HG03565 (cell line): ENCODE results near the gene CPLANE2.
"Not testable (repeated sequence)": the region's sequence is repeated elsewhere in the genome, so short reads cannot be mapped to it uniquely, and the experiment has no call there.

Source experiments
- ATAC-seq: cut with Tn5 transposase; IDR thresholded peaks from one replicate; pipeline ENCODE4 v1.9.1; 2021; ENCODE audit warnings: mild to moderate bottlenecking, moderate library complexity; ENCODE audit not compliant: unreplicated experiment

CPLANE2 gene

GRCh38 chr1:16249596-16250241, 12.7 kb upstream of the CPLANE2 start:
- no peak for ATAC-seq

DNA sequence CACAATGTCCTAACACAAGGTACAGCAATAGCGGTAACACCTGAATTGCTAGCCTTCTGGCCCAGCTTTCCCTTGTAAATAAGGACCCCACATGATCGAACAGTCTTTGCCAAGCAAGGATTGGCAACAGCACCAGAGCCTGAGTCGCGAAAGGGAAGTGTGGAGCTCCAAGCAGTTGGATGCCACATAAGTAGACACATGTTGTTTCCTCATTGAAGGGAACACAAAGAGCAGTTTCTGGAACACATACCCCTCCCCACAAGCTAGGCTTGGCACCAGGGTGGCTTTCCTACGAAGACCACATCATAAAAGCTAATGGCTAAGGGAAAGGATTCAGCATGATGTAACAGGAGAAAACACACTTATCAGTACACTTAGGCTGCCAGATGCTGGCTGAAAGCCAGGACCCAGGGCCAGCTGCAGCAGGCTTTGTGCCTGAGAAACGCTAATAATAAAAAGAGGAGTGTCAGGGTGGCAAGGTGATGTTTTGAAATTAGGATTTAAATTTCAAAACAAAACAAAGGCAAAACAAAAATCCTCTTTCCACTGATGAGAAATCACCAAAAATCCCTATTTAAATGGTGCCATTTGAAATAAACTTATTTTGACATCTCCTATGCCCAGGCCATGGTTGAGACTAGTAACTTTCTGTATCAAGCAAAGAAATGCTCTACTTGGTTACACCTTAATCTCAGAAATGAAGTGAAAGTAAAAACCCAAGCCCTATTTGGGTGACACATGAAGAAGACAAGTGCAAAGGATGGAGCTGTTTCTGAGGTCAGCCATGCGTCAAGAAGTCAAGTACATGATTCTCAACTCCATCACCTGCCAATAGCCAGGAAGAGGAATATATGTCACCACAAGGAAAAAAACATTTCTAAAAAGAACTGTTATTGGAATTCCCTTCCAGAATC, 11.9 kb upstream of the CPLANE2 start:
- no peak for ATAC-seq

DNA sequence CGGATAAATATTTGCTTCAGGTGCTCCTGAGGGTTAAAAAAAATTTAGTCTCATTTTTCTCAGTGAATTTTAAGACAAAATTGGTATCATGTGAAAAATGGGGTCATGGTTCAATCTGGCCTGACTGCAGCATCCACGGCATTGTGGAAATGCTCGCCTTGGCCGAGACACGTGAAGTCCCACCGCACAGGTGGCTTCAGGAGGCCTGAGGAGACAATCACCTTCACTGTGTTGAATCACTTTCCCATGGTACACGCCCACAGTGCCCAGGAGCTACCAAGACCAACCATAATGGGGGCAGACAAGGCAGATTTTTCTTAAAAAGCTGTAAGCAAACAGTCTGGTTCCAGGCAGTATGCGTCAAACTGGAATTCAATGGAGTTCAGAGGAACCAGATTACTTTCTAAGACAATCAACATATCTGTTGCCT, 11.0 kb upstream of the CPLANE2 start:
- ATAC-seq: no peak

- ATAC-seq: no peak
Observed at GRCh38 chr1:16247441-16247840, 10.5 kb upstream of the CPLANE2 start.

DNA sequence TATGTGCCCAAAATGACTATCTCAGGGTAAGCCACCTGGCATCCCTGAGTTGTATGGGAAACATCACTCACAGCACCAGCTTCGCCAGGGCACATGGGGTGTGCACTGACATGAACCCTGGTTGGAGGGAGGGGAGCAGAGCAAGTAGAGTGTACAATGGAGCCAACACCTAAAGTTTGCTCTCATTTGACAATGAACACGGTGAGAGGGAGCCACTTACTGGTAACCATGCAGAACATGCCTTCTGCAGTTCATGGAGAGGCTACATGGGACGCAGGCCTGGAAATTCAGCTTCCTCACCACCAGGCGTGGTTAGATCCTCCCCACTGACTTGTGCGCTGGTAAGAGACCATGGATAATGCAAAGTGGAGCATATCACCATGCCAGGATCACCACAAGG, 10.0 kb upstream of the CPLANE2 start:
- no peak for ATAC-seq

DNA sequence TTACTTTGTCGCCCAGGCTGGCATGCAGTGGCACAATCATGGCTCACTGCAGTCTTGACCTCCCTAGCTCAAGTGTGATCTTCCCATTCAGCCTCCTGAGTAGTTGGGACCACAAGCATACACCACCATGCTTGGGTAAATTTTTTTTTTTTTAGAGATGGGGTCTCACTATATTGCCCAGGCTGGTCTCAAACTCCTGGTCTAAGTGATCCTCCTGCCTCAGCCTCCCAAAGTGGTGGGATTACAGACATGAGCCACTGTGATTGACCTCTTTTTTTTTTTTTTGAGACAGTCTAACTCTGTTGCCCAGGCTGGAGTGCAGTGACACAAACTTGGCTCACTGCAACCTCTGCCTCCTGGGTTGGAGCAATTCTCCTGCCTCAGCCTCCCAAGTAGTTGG, 9.3 kb upstream of the CPLANE2 start:
- not testable (repeated sequence) for ATAC-seq

DNA sequence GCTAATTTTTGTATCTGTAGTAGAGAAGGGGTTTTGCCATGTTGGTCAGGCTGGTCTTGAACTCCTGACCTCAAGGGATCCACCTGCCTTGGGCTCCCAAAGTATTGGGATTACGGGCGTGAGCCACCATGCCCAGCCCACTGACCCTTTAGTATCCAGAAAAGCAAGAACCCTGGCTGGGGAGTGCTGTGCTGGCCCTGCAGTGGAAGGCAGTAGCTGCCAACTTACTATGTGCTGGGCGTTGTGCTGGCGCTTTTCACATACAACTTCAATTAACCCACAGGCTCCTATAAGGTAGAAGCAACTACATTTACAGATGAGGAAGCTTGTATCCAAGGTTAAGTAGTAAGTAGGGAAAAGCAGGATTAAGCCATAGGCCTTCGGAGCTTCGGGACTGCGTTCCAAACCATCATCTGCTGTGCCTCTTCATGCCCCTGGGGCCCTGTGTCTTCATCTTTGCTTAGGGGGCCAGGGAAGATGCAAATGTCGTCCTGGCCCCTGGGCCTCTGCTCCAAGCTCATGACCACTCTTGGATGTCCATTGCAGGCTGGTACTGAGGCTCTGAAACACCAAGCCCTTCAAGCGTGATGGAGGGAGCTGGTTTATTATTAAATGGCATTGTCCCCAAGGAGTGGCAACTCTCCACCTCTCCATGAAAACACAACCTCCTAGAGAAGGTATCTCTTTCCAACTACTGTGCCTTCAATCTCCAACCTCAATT, 8.7 kb upstream of the CPLANE2 start:
- no peak for ATAC-seq

DNA sequence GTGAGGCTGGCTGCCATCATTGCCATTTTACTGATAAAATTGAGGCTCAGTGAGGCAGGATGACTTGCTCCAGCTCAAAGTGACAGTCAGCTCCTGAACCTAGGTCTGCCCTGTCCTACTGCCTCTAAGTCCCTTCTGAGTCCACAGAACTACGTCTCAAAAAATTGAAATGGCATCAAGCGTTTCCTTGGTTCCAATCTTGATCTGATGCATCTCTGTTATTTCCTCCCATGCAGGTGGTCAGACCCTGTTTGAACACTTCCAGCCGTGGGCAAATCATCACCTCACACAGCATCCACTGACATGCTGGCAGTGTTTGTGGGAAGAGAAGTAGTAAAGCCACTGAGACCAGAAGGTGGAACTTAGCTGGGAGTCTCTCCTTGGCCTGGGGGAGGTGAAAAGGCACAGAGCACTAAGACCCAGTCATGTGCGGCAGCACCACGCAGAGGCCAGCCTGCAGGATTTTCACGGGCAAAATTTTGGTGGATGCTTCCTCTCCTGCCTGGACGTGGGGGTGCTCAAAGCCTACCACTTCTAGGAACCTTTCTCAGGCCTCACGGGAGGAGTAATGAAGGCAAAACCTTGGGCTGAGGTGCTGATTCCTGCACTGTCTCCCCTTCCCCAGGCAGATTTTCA, 7.8 kb upstream of the CPLANE2 start:
- ATAC-seq: no peak

- ATAC-seq: no peak
Observed at GRCh38 chr1:16243936-16244649, 7.1 kb upstream of the CPLANE2 start.

DNA sequence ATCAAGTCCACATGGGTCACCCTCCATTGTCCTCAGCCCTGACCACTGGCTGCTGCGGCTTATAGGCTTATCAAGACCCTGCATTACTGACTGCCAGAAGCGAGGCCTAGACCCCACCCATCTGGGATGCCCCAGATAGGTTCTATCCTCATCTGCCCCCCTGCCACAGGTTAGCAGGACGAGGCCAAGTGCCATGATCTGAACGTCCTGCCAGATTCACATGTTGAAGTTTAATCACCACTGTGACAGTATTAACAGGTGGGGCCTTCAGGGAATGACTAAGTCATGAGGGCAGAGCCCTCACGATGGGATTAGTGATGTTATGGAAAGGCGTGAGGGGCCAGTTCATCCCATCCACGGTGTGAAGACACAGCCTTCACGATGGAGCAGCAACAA, 6.2 kb upstream of the CPLANE2 start:
- no peak for ATAC-seq

GRCh38 chr1:16242556-16243214, 5.7 kb upstream of the CPLANE2 start:
- ATAC-seq: no peak

GRCh38 chr1:16241221-16241708, 4.3 kb upstream of the CPLANE2 start:
- ATAC-seq: no peak

GRCh38 chr1:16239972-16240491, 3.0 kb upstream of the CPLANE2 start:
- no peak for ATAC-seq

GRCh38 chr1:16237343-16237830, 404 bp upstream of the CPLANE2 start:
- ATAC-seq: no peak

DNA sequence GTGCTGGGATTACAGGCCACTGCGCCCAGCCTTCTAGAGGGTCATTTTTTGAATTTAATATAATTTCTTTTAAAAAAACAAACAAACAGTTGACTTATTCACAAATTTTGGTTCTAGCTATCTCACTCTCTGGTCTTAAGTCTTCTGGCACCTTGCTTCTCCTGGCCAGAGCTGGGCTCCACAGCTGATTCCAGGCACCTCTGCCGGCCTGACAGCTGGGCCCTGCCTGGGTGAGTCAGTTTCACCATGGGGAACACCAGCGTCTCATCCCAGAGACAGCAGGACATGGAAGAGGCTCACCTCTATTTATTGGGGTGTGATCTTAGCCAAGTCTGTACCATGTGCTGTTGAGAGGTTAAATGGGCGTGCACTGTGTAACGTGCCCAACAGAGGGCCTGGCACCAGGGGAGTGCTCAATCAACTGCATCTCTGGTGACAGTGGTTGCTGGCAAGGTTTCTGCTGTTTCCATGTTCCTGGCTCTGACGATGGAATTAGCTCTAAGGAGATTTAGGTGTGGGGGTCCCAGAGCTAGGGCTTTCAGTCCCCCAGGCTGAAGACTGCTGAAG, 956 bp downstream of the CPLANE2 start:
- ATAC-seq: no peak

DNA sequence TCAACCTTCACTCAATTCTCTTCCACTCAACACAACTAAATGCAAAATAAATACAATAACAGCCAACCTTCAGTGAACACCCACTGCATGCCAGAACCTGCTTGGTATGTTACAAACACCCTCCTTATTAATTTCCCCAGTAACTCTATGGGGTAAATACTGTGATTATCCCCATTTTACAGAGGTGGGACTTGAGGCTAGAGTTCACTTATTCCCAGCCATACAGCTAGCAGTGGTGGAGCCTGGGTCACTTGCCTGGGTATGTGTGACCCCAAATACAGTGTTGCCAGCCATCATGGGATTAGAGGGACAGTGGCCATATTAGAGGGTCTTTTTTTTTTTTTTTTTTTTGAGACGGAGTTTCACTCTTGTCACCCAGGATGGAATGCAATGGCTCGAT, 1.6 kb downstream of the CPLANE2 start:
- ATAC-seq: no peak

GRCh38 chr1:16233431-16233830, 3.6 kb downstream of the CPLANE2 start:
- ATAC-seq: no peak

DNA sequence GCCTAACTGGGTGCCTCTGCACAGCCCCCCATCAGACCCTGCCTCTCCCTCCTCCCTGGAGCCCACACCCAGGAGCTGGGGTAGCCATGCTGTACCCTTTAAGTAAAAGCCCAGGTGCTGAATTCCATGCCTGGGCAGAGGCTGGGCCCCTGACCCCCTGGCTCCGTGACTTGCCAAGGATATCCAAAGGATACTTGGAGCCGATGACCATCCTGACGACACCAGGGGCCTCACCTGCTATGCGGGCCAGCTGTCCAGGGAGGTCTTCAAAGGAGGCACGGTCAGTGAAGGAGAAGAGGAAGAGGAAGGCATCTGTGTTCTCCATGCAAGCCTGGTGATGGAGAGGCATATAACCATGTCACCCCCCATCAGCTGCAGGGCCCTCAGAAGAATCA, 4.7 kb downstream of the CPLANE2 start:
- ATAC-seq: no peak
